HG03432 (cell line): ENCODE data around the gene VSIR.

Source experiments
- ATAC-seq: cut with Tn5 transposase; IDR thresholded peaks from one replicate; pipeline ENCODE4 v1.9.1; 2021; ENCODE audit warnings: mild to moderate bottlenecking, moderate library complexity; ENCODE audit not compliant: unreplicated experiment

Gene VSIR

DNA sequence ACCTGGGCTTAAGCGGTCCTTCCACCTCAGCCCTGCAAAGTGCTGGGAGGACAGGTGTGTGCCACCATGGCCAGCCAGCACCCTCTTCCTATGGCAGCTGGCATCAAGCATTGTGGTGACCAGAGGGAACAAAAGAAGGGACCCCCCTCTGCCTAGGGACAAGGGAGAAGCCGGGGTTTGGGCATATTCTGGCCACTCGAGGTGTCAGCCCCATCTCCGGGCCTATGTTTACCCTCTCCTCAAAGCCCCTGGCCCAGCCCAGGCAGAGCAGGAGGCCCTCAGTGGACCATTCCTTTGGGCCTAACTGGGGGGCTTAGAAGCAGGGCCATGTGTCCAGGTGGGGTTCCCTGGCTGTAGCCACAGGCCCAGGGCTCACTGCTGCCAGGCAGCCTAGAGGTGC lies 23.9 kb downstream of the VSIR start:
- no peak for ATAC-seq

DNA sequence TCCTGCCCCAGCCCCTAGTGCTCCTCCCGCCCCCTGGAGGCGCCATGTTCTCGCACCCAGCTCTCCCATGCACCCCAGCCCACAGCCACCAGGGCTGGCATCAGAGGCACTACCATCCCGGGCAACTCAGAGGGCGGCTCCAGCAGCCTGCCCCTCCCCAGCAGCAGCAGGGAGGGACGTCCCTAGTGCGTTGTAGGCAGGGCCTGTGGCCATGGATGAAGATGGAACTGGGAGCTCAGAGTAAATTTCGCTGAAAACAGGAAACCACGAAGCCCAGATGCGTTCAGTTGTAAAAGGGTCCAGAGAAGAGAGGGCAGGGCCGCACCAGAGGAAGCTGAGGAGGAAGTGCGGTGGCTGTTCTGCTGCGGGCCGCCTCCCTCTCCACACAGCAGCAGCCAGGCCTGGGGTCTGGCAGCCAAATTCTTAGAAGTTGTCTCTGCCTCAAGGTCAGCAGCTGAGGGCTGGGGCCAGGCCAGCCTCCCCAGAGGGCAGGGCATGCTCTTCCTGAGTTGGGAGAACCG lies 24.6 kb downstream of the VSIR start:
- no peak for ATAC-seq

DNA sequence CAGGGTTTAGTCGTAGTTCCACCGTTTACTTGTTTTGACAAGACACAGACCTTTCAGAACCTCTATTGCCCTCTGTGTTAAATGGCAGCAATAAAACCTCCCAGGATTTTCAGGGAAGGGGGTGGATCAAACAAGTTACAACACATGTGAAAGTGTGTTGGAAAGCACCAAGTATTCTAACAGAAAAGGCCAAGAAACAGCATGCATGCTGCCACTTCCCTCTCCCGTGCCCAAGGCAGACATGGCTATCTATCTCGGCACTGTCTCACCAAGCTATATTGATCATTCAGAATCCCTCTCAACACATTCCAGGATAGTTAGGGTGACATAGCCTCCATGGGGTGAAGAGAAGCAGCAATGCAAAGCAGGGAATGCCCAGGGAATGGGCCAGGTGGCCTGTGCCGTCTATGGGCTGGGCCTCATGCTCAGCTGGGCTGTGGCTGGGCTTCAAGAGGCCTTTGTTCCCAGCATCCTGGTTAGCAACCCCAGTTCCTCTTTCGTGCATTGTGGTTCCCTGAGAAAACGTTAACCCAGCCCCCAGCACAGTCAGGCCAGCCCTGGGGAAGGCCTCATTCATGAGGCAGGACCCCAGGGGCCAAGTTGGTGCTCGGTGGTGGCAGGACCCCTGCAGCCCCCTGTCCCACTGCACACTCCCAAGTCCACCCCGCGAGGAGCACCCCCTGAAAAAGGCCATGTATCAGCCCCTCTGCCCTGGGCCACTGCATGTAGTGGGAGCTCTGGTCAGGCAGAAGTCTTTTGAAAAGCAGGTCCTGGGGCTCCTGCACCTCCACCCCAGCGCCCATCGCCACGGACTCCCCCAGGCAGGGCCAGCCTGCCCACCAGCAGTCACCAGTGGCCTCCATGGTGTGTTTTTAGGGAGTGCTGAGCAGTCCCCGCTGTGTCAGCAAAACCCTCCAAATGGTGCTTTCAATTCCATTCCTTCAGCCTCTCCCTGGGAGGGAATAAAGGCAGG lies 25.5 kb downstream of the VSIR start:
- no peak for ATAC-seq

DNA sequence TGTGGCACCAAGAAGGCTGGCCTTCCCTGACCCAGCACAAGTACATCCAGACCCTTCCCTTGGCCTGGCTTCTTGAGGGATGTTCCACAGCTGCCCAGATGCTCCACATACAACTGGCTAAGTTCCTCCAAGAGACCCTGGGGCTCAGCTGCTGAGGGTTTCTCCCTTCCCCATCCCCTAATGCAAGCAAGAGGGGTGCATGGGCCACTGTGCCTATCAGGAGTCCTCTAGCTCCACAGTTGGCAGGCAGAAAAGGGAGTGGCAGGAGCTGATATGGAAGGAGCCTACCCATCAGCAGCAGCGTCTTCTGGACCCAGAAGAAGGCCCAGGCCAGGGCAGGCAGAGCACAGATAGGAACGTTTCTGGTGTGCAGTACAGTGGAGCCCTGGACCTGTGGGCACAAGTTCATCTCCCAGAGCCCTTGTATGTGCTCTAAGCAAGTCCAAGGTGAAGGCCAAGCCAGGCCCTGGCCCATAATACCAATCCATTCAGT lies 26.2 kb downstream of the VSIR start:
- no peak for ATAC-seq

DNA sequence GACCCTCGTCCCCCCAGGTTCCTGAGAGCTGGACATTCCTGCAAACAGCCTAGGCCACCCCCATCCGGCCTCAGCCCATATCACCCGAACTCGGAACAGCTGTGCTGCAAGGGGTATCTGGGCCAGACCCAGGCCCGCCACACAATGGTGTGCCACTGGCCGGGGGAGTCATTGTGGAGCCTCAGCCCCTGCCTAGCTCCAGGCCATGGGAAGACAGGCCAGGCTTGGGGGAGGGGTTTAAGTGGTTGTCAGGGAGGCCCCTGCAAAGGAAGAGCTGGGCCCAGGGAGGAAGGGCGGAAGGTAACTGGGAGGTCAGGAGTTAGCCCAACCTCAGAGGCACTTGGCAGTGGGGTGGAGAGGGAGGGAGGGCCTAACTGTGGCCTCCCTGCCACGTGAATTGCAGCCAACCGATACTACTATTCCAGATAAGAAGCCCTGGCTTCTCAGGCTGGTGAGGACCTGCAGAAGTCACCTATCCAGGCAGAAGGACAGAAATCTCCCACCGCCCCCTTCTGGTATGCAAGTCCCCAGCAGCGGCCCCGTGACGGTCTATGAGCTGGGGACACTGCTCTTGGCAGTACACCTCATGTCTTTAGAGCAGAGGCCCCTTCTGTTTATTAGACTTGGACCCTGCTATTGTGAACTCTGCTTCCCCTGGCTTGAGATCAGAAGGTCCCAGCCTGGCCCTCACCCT lies 26.8 kb downstream of the VSIR start:
- ATAC-seq: no peak

DNA sequence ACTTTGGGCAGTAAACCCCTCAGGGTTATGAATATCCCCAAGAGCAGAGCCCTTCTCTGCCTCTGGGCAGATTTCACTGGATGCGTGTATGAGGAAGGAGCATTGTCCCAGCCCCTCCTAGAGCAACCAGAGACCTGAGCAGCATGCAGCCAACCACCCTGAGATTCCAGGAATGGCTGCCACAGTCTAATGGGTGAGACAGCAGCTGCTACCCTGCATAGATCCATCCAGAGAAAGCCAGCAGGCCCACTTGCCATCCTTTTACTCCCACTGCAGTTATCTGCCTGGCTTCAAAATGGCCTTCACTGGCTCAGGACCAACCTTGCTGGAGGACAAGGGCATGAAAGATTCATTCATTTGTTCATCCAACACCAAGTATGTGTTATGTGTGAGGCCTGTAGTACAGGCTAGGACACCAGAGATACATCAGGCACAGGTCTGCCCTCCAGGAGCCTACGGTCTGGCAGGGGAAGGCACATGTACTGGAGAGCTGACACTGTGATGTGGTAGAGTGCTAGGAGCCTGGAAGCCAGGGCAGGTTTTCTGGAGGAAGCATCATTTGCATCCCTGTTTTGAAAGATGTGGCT lies 27.6 kb downstream of the VSIR start:
- ATAC-seq: no peak

DNA sequence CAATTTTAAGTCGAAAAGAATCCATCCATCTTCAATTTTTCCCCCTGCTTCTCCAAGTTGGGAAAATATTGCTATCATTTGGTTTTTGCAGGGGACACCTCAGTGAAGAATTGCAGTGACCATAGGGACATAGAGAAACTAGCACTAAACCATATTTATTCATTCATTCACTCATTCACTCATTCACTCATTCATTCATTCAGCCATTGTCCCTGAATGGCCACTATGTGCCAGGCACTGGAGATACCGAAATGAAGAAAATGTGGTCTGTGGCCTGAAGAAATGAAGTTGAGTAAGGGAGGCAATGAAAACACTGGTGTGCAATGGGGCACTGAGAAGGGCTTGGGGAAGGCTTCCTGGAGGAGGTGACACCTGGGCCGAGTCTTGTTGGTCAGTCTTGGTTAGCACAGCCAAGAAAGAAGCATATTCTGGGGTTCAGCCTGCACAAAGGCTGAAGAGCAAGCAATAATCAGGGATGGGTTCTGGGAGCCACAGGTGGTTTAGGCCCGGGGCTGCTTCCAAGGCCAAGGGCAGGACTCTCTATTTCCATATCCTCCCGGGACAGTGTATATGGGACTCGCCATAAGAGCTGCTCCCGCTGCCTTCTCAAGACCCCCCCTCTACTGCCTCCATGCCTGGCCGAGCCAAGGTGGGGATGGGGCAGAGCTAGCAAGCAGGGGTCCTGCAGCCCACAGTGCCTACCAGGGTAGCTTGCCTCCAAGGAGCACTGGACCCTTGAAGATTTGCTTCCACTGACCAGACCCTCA lies 28.2 kb downstream of the VSIR start:
- ATAC-seq: no peak

DNA sequence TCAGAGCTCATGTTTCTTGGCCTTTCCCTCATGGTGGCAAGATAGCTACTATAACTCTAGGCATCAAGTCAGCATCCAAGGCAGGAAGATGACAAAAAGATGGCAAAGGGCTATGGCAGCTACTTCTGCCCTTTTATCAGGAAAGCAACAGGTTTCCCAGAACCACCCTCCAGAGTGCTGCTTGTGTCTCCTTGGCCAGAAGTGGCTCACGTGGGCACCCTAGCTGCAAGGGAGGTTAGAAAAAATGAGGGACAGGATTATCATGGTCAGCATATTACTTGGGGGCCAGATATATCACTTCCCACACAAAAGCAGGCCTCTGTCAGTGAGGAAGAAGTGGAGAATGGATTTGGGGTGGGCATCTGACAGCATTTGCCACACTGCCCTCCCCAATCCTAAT lies 29.5 kb downstream of the VSIR start:
- ATAC-seq: no peak

DNA sequence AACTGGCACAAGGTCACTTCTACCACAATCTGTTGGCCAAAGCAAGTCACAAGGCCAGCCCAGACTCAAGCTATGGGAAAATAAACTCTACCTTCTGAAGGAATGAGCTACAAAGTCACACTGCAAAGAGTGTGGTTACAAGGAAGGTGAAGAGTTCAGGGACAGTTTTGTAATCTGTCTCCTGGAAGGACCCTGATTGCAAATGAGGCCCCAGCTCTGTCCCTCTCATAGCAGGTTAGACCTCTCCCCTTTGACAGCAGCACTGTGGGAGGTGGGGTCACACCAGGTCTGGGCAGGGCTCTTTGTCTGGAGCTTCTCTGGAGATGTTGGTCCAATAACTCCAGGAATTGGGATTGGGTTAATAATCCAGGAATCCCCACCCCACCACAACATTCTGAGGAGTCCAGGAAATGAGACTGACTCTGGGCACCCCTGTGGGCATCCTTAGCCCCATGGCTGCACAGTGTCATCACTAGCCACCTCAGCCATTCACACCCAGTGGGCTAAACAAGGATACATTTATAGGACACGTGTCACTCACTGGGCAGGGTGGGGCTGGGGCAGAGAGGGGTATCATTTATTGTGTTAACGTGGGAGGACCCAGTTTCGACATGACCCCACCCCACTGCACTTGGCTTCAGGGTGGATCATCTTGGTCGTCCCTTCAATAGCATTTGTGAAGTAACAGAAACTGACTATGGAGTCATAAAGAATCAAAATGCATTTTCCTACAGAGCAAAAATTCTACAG lies 30.1 kb downstream of the VSIR start:
- ATAC-seq: no peak

DNA sequence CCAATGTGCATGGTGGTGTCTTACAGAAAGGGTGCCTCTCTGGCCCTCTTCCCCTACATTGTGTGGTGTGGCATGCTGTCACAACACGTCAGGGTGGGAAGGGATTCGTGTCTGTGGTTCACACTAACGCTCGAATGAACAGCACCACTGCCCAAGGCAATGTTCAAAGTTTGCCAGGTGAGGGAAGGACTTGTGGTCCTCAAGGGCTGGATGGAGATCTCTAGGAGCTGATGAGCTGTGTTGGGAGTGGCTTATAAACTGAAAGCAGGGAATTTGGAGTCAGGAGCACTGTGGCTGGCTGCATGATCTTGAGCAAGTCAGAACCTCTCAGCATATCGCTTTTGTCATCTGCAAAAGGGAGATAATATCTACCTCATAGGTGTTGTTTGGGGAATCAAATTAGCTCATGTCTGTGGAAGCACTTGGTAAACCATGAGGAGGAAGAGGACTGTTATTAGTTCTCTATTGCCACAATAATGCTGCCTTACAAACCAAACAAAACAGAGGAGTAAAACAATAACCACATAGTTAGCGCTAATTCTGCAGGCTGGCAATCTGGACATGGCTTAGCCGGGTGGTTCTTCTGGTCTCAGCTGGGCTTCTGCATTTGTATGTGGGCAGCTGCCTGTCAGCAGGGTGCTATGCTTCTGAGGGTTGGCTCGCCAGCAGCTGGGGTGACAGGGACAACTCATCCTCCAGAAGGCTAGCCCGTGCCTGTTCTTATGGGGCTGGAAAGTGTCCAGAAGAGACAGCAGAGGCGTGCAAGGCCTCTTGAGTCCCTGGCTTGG lies 30.8 kb downstream of the VSIR start:
- ATAC-seq: no peak

DNA sequence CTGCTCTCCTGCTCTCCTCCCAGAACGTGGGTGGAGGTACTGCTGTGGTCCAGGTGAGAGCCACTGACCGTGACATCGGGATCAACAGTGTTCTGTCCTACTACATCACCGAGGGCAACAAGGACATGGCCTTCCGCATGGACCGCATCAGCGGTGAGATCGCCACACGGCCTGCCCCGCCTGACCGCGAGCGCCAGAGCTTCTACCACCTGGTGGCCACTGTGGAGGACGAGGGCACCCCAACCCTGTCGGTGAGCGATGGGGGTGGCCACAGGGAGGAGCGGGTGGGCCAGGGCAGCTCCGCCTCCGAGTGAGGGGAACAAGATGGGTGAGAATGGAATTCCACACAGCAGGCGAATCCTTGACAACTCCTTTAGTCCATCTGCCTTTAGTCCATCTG lies 31.6 kb downstream of the VSIR start:
- ATAC-seq: no peak

DNA sequence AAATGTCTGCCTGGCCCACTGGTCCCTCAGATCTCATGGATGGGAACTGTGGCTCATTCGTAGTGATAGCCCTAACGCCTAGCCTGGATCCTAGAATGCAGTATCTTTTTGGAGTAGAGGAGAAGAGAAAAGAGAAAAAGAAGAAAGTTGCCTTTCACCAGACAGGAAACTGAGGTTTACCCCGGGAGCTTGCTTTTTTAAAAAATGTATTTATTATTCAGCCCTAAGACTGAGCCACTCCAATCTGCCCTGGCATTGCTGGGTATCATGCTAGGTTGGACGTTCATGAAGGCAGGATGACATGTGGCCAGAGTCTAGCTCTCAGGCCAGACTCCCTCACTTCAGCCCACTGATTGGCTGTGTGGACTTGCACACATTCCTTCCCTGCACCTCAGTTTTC lies 32.3 kb downstream of the VSIR start:
- no peak for ATAC-seq

DNA sequence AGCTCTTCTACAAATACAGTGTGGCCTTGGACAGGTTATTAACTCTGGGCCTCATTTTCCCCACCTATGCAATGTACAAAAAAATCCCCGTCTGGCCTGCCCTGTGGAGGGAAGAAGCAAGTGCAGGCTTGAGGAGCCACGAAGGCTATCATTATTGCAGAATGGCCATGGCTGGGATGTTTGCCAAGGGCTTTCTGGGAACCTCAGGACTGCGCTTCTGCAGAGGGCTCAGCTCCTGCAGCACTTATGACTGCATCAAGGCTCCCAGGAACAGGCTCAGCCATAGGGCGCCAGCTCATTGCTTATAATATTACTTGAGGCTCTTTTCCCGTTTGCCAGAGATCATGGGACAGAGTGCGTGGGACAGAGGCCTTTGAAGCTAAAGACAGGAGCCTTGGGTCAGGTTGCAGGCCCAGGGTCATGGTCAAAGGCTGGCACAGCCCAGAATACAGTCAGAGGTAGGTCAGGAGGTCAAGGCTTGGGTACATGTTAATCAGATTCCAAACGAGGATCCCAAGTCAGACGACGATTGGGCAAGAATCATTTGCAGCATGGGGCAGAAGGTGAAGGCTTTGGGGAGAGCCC lies 33.2 kb downstream of the VSIR start:
- no peak for ATAC-seq

DNA sequence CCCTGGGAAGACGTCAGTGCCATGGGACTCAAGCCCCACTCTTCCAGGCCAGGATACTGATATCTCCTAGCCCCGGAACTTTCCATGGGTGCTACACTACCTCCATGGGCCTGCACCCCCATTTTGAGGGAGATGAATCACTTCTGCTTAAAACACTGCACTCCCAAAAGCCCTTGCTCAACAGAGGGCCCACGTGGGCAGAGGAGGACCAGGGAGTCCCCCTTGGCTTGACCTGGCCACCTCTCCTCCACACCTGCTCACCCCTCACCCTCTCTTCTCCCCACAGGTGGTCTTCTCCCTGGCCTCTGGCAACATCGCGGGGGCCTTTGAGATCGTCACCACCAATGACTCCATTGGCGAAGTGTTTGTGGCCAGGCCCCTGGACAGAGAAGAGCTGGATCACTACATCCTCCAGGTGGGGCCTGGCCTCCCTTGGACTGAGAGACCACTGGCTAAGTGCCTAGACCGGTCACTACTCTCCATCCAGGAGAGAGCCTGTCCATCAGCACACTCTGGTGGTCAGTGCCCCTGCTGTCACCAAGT lies 33.9 kb downstream of the VSIR start:
- no peak for ATAC-seq

DNA sequence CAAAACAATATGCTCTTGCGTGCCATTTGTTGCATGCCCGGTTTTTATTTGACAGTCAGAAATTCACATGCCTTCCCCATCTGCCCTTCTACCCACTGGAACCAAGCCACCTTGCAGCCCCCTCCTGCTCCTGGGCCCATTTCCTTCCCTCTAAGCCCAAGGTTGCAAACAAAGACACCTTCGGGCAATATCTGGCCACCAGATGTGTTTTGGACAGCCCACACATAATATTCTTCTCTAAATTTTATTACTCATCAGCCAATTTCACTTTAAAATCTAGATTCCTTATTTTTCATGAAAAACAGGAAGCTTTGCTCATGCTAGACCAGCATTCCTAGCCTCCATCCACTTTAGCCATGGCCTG lies 35.5 kb downstream of the VSIR start:
- ATAC-seq: no peak

DNA sequence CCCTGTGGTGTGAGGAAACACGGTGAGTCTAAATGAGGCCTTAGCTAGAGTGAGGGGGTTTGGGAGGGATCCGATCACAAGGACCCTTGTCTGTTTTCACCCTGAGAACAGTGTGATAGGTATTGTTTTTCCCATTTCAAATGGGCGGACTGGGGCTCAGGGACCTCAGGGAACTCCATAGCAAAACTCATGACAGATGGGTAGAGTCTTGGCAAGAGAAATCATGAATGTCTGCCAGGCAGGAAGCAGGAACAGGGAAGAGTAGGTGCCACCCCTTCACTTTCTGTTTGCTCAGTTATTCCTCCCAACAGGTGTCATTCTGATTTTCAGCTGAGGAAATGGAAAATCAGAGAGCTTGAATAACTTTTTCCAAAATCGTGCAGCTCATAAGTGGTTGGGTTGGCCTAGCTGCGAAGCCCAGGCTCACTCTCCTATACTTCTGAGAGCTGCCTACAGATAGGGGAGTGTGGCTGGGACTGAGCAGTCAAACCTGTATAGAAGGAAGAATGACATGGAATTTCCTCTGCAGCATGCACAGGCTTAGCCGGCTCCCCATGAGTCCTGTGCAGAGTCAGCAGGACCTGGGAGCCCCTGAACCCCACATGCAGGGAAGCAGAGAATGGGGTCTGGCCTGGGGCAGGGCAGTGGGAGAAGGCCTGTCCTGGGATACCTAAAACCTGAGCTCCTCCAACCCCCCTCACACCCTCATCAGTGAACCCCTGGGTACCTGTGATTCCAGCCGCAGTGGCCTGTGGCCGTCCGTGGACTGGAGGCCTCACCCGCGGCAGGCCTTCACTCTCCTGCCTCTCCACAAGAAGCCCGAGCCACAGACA lies 36.1 kb downstream of the VSIR start:
- ATAC-seq: no peak

DNA sequence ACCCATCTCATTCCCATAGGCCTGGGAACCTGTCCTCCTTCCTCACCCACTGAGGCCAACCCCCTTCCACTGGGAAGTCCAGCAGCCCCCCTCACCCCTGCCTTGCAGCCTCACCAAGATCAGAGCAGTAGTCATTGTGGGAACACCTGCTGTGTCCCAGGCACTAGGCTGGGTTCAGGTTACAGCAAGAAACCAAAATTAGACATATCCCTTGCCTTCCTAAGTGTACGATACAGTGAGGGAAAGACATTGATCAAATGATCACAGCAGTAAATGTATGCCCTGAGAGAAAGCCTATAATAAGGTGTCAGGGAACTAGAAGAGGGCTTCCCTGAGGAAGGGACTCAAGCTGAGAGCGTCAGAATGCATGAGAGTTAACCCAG lies 36.8 kb downstream of the VSIR start:
- ATAC-seq: no peak
